NCI-H82 treated with DMSO at 0.1 percent for 48 hours (cell line): Measurements from ENCODE around the gene NOTCH3.

Experiments
- DNase-seq: peaks from one replicate; lab custom pipeline; 2025; ENCODE audit not compliant: unreplicated experiment; lab: John Stamatoyannopoulos, UW

The NOTCH3 gene

GRCh38 chr19:15200553-15201364 is at the start of gene NOTCH3:
NOTCH3 (minus strand) TSS chr19:15200995; CDS start chr19:15200905, 90 bp downstream.
- DNase-seq = no peak

GRCh38 chr19:15250640-15250993 is 49.8 kb upstream of the NOTCH3 start:
- no peak for DNase-seq

- no peak for DNase-seq
Observed at GRCh38 chr19:15249972-15250639, 49.3 kb upstream of the NOTCH3 start.

GRCh38 chr19:15249528-15249874 is 48.7 kb upstream of the NOTCH3 start:
- no peak for DNase-seq

- DNase-seq = no peak
Observed at GRCh38 chr19:15248648-15249527, 48.1 kb upstream of the NOTCH3 start.

GRCh38 chr19:15248106-15248505 is 47.3 kb upstream of the NOTCH3 start:
- no peak for DNase-seq

GRCh38 chr19:15247107-15248014 is 46.6 kb upstream of the NOTCH3 start:
- no peak for DNase-seq

- no peak for DNase-seq
Observed at GRCh38 chr19:15246198-15246481, 45.3 kb upstream of the NOTCH3 start.

GRCh38 chr19:15245370-15246197 is 44.8 kb upstream of the NOTCH3 start:
- DNase-seq = no peak

- DNase-seq = no peak
Observed at GRCh38 chr19:15244808-15245207, 44.0 kb upstream of the NOTCH3 start.

- DNase-seq = no peak
Observed at GRCh38 chr19:15244106-15244803, 43.5 kb upstream of the NOTCH3 start.

- no peak for DNase-seq
Observed at GRCh38 chr19:15243236-15243957, 42.6 kb upstream of the NOTCH3 start.

- DNase-seq = no peak
Observed at GRCh38 chr19:15241259-15241910, 40.6 kb upstream of the NOTCH3 start.

- no peak for DNase-seq
Observed at GRCh38 chr19:15240515-15240914, 39.7 kb upstream of the NOTCH3 start.

GRCh38 chr19:15239337-15239949 is 38.6 kb upstream of the NOTCH3 start:
- DNase-seq = no peak

GRCh38 chr19:15238639-15239155 is 37.9 kb upstream of the NOTCH3 start:
- DNase-seq = no peak

GRCh38 chr19:15237759-15238638 is 37.2 kb upstream of the NOTCH3 start:
- no peak for DNase-seq
